H9 (cell line): ENCODE data around the gene DGKD. TPM values are rescaled to one million over a fixed set of nuclear protein-coding genes. Genes with fewer than 3 reads are reported as not detected.

Experiments
- DNase-seq: peaks from one replicate; pipeline ENCODE4 v3.0.0-alpha.2; 2017
- H2AFZ ChIP-seq: one replicate; pipeline ENCODE4 v1.6.1; 2013; ENCODE audit warnings: mild to moderate bottlenecking, low read length, control low read depth, moderate library complexity
- H2AK5ac ChIP-seq: 2 replicates; pipeline ENCODE4 v1.6.1; 2013; ENCODE audit warnings: low read length, control low read depth, mixed read lengths; ENCODE audit not compliant: insufficient read length
- H2BK120ac ChIP-seq: one replicate; pipeline ENCODE4 v1.6.1; 2013; ENCODE audit warnings: low read depth, mild to moderate bottlenecking, low read length, control low read depth, inconsistent platforms; ENCODE audit not compliant: poor library complexity, severe bottlenecking
- H2BK12ac ChIP-seq: 2 replicates; pipeline ENCODE4 v1.6.1; 2013; ENCODE audit warnings: low read length, control low read depth, mixed read lengths, low read depth; ENCODE audit not compliant: insufficient read length
- H2BK15ac ChIP-seq: 2 replicates; pipeline ENCODE4 v1.6.1; 2013; ENCODE audit warnings: low read depth, low read length, control low read depth
- H2BK20ac ChIP-seq: one replicate; pipeline ENCODE4 v1.6.1; 2013; ENCODE audit warnings: low read depth, mild to moderate bottlenecking, low read length, control low read depth, inconsistent platforms; ENCODE audit not compliant: poor library complexity, severe bottlenecking
- H2BK5ac ChIP-seq: 2 replicates; pipeline ENCODE4 v1.6.1; 2013; ENCODE audit warnings: low read length, control low read depth, mixed read lengths; ENCODE audit not compliant: insufficient read length
- H3K14ac ChIP-seq: 2 replicates; pipeline ENCODE4 v1.6.1; 2013; ENCODE audit warnings: low read length, control low read depth; ENCODE audit not compliant: insufficient read depth
- H3K18ac ChIP-seq: 2 replicates; pipeline ENCODE4 v1.6.1; 2013; ENCODE audit warnings: low read depth, mild to moderate bottlenecking, mixed read lengths, low read length, control low read depth; ENCODE audit not compliant: insufficient read length
- H3K23ac ChIP-seq: 2 replicates; pipeline ENCODE4 v1.6.1; 2013; ENCODE audit warnings: low read length, control low read depth, mixed read lengths, low read depth; ENCODE audit not compliant: insufficient read length
- H3K23me2 ChIP-seq: 2 replicates; pipeline ENCODE4 v1.6.1; 2013; ENCODE audit warnings: low read depth, mild to moderate bottlenecking, mixed read lengths, low read length, control low read depth; ENCODE audit not compliant: insufficient read length, poor library complexity, severe bottlenecking
- H3K27ac ChIP-seq: 2 replicates; pipeline ENCODE4 v1.5.1; 2013; ENCODE audit warnings: low read length, control low read depth, mixed read lengths, low read depth; ENCODE audit not compliant: insufficient read length
- H3K27me3 ChIP-seq: 2 replicates; pipeline ENCODE4 v1.6.1; 2013; ENCODE audit warnings: low read length, control low read depth, inconsistent platforms; ENCODE audit not compliant: insufficient read depth
- H3K4ac ChIP-seq: 2 replicates; pipeline ENCODE4 v1.6.1; 2013; ENCODE audit warnings: low read depth, mild to moderate bottlenecking, control low read depth, inconsistent platforms, low read length, moderate library complexity
- H3K4me1 ChIP-seq: 2 replicates; pipeline ENCODE4 v1.6.1; 2013; ENCODE audit warnings: low read length, control low read depth, inconsistent platforms; ENCODE audit not compliant: insufficient read depth
- H3K4me2 ChIP-seq: 2 replicates; pipeline ENCODE4 v1.6.1; 2013; ENCODE audit warnings: low read length, control low read depth, mixed read lengths; ENCODE audit not compliant: insufficient read length, insufficient read depth
- H3K56ac ChIP-seq: 2 replicates; pipeline ENCODE4 v1.6.1; 2013; ENCODE audit warnings: low read depth, mild to moderate bottlenecking, mixed read lengths, low read length, control low read depth; ENCODE audit not compliant: insufficient read length
- H3K79me1 ChIP-seq: 2 replicates; pipeline ENCODE4 v1.6.1; 2013; ENCODE audit warnings: low read depth, mild to moderate bottlenecking, moderate library complexity, low read length, control low read depth, inconsistent platforms; ENCODE audit not compliant: insufficient read depth, poor library complexity, severe bottlenecking
- H3K79me2 ChIP-seq: 2 replicates; pipeline ENCODE4 v1.6.1; 2013; ENCODE audit warnings: low read length, control low read depth, inconsistent platforms; ENCODE audit not compliant: insufficient read depth
- H3K9ac ChIP-seq: 2 replicates; pipeline ENCODE4 v1.6.1; 2013; ENCODE audit warnings: low read length, control low read depth, mixed read lengths; ENCODE audit not compliant: insufficient read length; ENCODE audit errors: extremely low read depth
- H3K9me3 ChIP-seq: one replicate; pipeline ENCODE4 v1.6.1; 2013; ENCODE audit warnings: low read depth, low read length, inconsistent platforms; ENCODE audit not compliant: control insufficient read depth
- H3T11ph ChIP-seq: one replicate; pipeline ENCODE4 v1.6.1; 2013; ENCODE audit warnings: mild to moderate bottlenecking, low read length, control low read depth, inconsistent platforms
- H4K20me1 ChIP-seq: one replicate; pipeline ENCODE4 v1.6.1; 2013; ENCODE audit not compliant: control insufficient read depth, insufficient read length, insufficient read depth
- H4K5ac ChIP-seq: 2 replicates; pipeline ENCODE4 v1.6.1; 2013; ENCODE audit warnings: low read depth, mild to moderate bottlenecking, mixed read lengths, low read length, control low read depth; ENCODE audit not compliant: insufficient read length
- H4K8ac ChIP-seq: replicated peaks from 2 replicates; pipeline ENCODE4 v1.6.1; 2013; ENCODE audit warnings: low read length, control low read depth, mixed read lengths, low read depth; ENCODE audit not compliant: insufficient read length
- H4K91ac ChIP-seq: 2 replicates; pipeline ENCODE4 v1.6.1; 2013; ENCODE audit warnings: low read depth, mild to moderate bottlenecking, moderate library complexity, mixed read lengths, low read length, control low read depth; ENCODE audit not compliant: insufficient read length
- H3K27ac Mint-ChIP-seq, 3 experiments: 2 replicates in 2 of 3; 3 replicates in 1 of 3; pipeline ENCODE4 v1.8.0; 2020 to 2021; ENCODE audit warnings: mixed read lengths in 3 of 3, mild to moderate bottlenecking in 1 of 3, moderate library complexity in 1 of 3
- H3K27me3 Mint-ChIP-seq: 2 replicates; pipeline ENCODE4 v1.8.0; 2021; ENCODE audit warnings: low read depth, mild to moderate bottlenecking, moderate library complexity, mixed read lengths
- H3K36me3 Mint-ChIP-seq, 3 experiments: 2 replicates in 2 of 3; 3 replicates in 1 of 3; pipeline ENCODE4 v1.8.0; 2020 to 2021; ENCODE audit warnings: low read depth in 3 of 3, mixed read lengths in 3 of 3; ENCODE audit not compliant: insufficient read depth in 1 of 3
- H3K4me1 Mint-ChIP-seq, 2 experiments: 2 replicates each; pipeline ENCODE4 v1.8.0; 2020; ENCODE audit warnings: mixed read lengths in 2 of 2
- H3K4me3 Mint-ChIP-seq, 2 experiments: 2 replicates in 1 of 2; 3 replicates in 1 of 2; pipeline ENCODE4 v1.8.0; 2020 to 2021; ENCODE audit warnings: mild to moderate bottlenecking in 2 of 2, mixed read lengths in 2 of 2, moderate library complexity in 1 of 2
- H3K9me3 Mint-ChIP-seq, 2 experiments: 2 replicates in 1 of 2; 3 replicates in 1 of 2; pipeline ENCODE4 v1.8.0; 2020; ENCODE audit warnings: mild to moderate bottlenecking in 2 of 2, mixed read lengths in 2 of 2, moderate library complexity in 1 of 2
- CTCF ChIP-seq: fragments of 200-600 bp; sonication (generic); conservative IDR thresholded peaks from 3 replicates; pipeline ENCODE4 v1.8.0; 2021; ENCODE audit warnings: antibody characterized with exemption, mild to moderate bottlenecking
- WGBS: extraction: QIAGEN DNeasy Blood & Tissue Kit; methylation state at CpG from one replicate; pipeline ENCODE4 v1.1.7; 2013; ENCODE audit warnings: missing lambda C conversion rate, low lambda C conversion rate, mixed read lengths; ENCODE audit not compliant: insufficient read length; ENCODE audit errors: extremely low coverage; 5-methylcytosine and 5-hydroxymethylcytosine counted together
- total RNA-seq: library from RNA; stranded (reverse); gene quantifications from 2 replicates; pipeline ENCODE4 v1.2.1, GENCODE V29; 2021

DGKD gene
- total RNA-seq, 1 experiment from 2014 or later, result 20.7 TPM

- Histone ChIP-seq H3K4me1 (no peaks in the 10 kb centered on the region), H3K14ac (no peak overlapping the region), H2BK12ac (no peak overlapping the region), H2BK20ac (no peak overlapping the region), H3K4ac (no peak overlapping the region), H2AK5ac (no peak overlapping the region), H2BK15ac (no peak overlapping the region), H3K9ac (no peak overlapping the region), H3T11ph (no peak overlapping the region), H3K79me2 (no peaks in the 10 kb centered on the region), H3K18ac (no peak overlapping the region), H3K27me3 (no peaks in the 10 kb centered on the region), H2BK120ac (no peak overlapping the region), H3K79me1 (no peaks in the 10 kb centered on the region), H2BK5ac (no peak overlapping the region), H4K91ac (no peak overlapping the region), H3K9me3 (no peaks in the 10 kb centered on the region), H4K8ac (no peak overlapping the region), H4K20me1 (no peaks in the 10 kb centered on the region), H3K4me2 (no peak overlapping the region), H3K56ac (no peak overlapping the region), H3K23ac (no peak overlapping the region), H2AFZ (no peak overlapping the region), H4K5ac (no peak overlapping the region), H3K27ac (no peak overlapping the region), H3K23me2 (no peaks in the 10 kb centered on the region)
- H3K36me3 Mint-ChIP-seq, result peaks cover 0 to 7% (median 4%) of the 10 kb centered on the region in 3 experiments; a peak in 3 of 7 replicates
- no peak overlapping the region for H3K27ac Mint-ChIP-seq
- no CpG with 5 or more reads among the region's 18 CpGs for WGBS
- no peaks in the 10 kb centered on the region for H3K4me1 Mint-ChIP-seq
- peak; percentile 8 for DNase-seq
- H3K4me3 Mint-ChIP-seq, result no peak overlapping the region
- TF ChIP-seq CTCF, result no peak
- no peaks in the 10 kb centered on the region for H3K27me3 Mint-ChIP-seq
- no peaks in the 10 kb centered on the region; a peak in 1 of 5 replicates for H3K9me3 Mint-ChIP-seq
These were observed 80.5 kb downstream of the DGKD start for GRCh38 chr2:233434666-233435330.
